OCI-LY7 (cell line): ENCODE results near the gene HRK. TPM values are rescaled to one million over a fixed set of nuclear protein-coding genes. Genes with fewer than 3 reads are reported as not detected.

ENCODE experiments used
- BruUV-seq: library from RNA; stranded (reverse); fragments of 400-500 nt; replicated peaks from 2 replicates; lab custom pipeline; 2021; lab: Mats Ljungman, UMichigan
- CTCF ChIA-PET: fragments of 300-600 bp; sonication (Branson Sonifier 250); formaldehyde crosslinking; loops from one replicate; lab custom pipeline; 2022; ENCODE audit warnings: antibody characterized with exemption; ENCODE audit not compliant: unreplicated experiment; lab: Charles Lee
- POLR2A ChIA-PET: fragments of 300-600 bp; sonication (Branson Sonifier 250); formaldehyde crosslinking; loops from one replicate; lab custom pipeline; 2022; ENCODE audit warnings: antibody characterized with exemption; lab: Charles Lee
- DNase-seq: peaks from one replicate; pipeline ENCODE4 v3.0.0-alpha.2; 2015; ENCODE audit warnings: low spot score
- H2AFZ ChIP-seq: fragments of 200-600 bp; sonication (generic), shearing (Covaris generic); 2 replicates; pipeline ENCODE4 v1.6.1; 2014; ENCODE audit warnings: mild to moderate bottlenecking, antibody characterized with exemption, low read length, moderate library complexity
- H3K27ac ChIP-seq: fragments of 200-600 bp; sonication (generic); 2 replicates; pipeline ENCODE4 v1.5.1; 2014; ENCODE audit warnings: mixed run types, low read depth, mild to moderate bottlenecking, moderate library complexity, low read length, inconsistent platforms; ENCODE audit not compliant: poor library complexity, severe bottlenecking
- H3K36me3 ChIP-seq: fragments of 200-600 bp; sonication (generic); 2 replicates; pipeline ENCODE4 v1.6.1; 2014; ENCODE audit warnings: mild to moderate bottlenecking, antibody characterized with exemption, low read length, moderate library complexity, mixed read lengths; ENCODE audit not compliant: insufficient read depth
- H3K4me1 ChIP-seq: fragments of 200-600 bp; sonication (generic); 2 replicates; pipeline ENCODE4 v1.5.1; 2014; ENCODE audit warnings: mild to moderate bottlenecking, low read length; ENCODE audit not compliant: insufficient read depth, poor library complexity, severe bottlenecking
- H3K4me2 ChIP-seq: fragments of 200-600 bp; sonication (generic); 2 replicates; pipeline ENCODE4 v1.6.1; 2014; ENCODE audit warnings: mild to moderate bottlenecking, low read length
- H3K4me3 ChIP-seq: fragments of 200-600 bp; sonication (generic); 2 replicates; pipeline ENCODE4 v1.5.1; 2014; ENCODE audit warnings: mild to moderate bottlenecking, low read depth, low read length; ENCODE audit not compliant: poor library complexity, severe bottlenecking
- H3K79me2 ChIP-seq: fragments of 200-600 bp; sonication (generic); 2 replicates; pipeline ENCODE4 v1.6.1; 2016; ENCODE audit warnings: low read depth, mild to moderate bottlenecking, low read length, moderate library complexity, mixed read lengths; ENCODE audit not compliant: insufficient read depth
- H3K9me2 ChIP-seq: fragments of 200-600 bp; sonication (generic); 2 replicates; pipeline ENCODE4 v1.6.1; 2016; ENCODE audit warnings: mild to moderate bottlenecking, low read length, mixed read lengths; ENCODE audit not compliant: insufficient read depth
- H3K9me3 ChIP-seq: fragments of 200-600 bp; sonication (generic); 2 replicates; pipeline ENCODE4 v1.6.1; 2014; ENCODE audit warnings: mild to moderate bottlenecking, mixed run types, low read length, mixed read lengths
- H4K20me1 ChIP-seq: fragments of 200-600 bp; sonication (generic); 2 replicates; pipeline ENCODE4 v1.6.1; 2014; ENCODE audit warnings: mild to moderate bottlenecking, antibody characterized with exemption, low read length, moderate library complexity, mixed read lengths; ENCODE audit not compliant: insufficient read depth
- CTCF ChIP-seq: fragments of 200-600 bp; sonication (generic); conservative IDR thresholded peaks from 2 replicates; pipeline ENCODE4 v1.5.1; 2014; ENCODE audit warnings: mild to moderate bottlenecking, antibody characterized with exemption, low read length, moderate library complexity, mixed read lengths
- EZH2phosphoT487 ChIP-seq: fragments of 200-600 bp; sonication (generic); IDR thresholded peaks from 2 replicates; pipeline ENCODE4 v1.6.1; 2018; ENCODE audit warnings: low read depth, borderline replicate concordance, mild to moderate bottlenecking, mixed run types, antibody characterized with exemption, low read length, moderate library complexity, mixed read lengths
- intact Hi-C: fragments of 100-400 bp; cut with micrococcal nuclease; formaldehyde crosslinking; loops from one replicate; pipeline ENCODE4 v1.10.0; 2022; ENCODE audit not compliant: unreplicated experiment
- total RNA-seq, 2 experiments: library from RNA; depleted of rRNA in 1 of 2; stranded (reverse); fragments of >200 nt in 1 of 2; shearing (Covaris generic) in 1 of 2; gene quantifications; 2 replicates each; pipeline ENCODE4 v1.2.3, GENCODE V29; 2014 to 2022

The HRK gene
- total RNA-seq, 2 experiments from 2014 or later, result 16.5 to 17.8 TPM

- no peaks in the 10 kb centered on the region for H4K20me1 ChIP-seq
- ChIA-PET POLR2A (interaction anchor here (0.5 to 2.3 kb wide), 6 partner anchors 9 to 169 kb away, joined by 3 to 12 read pairs (median 4); no protein-coding TSS in a partner anchor), CTCF (interaction anchor here (2.3 kb wide), 1 partner anchor 169 kb away, joined by 7 read pairs; no protein-coding TSS in a partner anchor)
- intact Hi-C loops, result loop anchor here (1.0 kb wide), 1 partner anchor 18 kb away; no protein-coding TSS in a partner anchor
- H3K4me1 ChIP-seq, result peaks cover 38% of the 10 kb centered on the region
- H2AFZ ChIP-seq, result peak overlapping the region; percentile 12
- H3K36me3 ChIP-seq, result peaks cover 27% of the 10 kb centered on the region
- no peaks in the 10 kb centered on the region for H3K9me3 ChIP-seq
- TF ChIP-seq EZH2phosphoT487 (no peak), CTCF (no peak)
- DNase-seq, result no peak
- BruUV-seq, result no TSS peak
- H3K4me2 ChIP-seq, result peak overlapping the region; percentile 93
- H3K27ac ChIP-seq, result no peak overlapping the region
- no peaks in the 10 kb centered on the region; the same call in 1 of the 2 replicates for H3K79me2 ChIP-seq
- H3K4me3 ChIP-seq, result peak overlapping the region; percentile 76
- H3K9me2 ChIP-seq, result no peaks in the 10 kb centered on the region
These were observed 2.4 kb downstream of the HRK start for GRCh38 chr12:116878567-116879508.

- POLR2A ChIA-PET, result no interaction called here
These were observed 4.9 kb downstream of the HRK start for GRCh38 chr12:116876151-116876869.

More at GRCh38 chr12:116876151-116876869, 4.9 kb downstream of the HRK start:
- peaks cover 33% of the 10 kb centered on the region for H3K4me1 ChIP-seq
- H3K9me3 ChIP-seq, result no peaks in the 10 kb centered on the region
- H3K4me3 ChIP-seq, result no peak overlapping the region
- BruUV-seq, result no TSS peak
- intact Hi-C loops, result no loop called here
- H3K27ac ChIP-seq, result no peak overlapping the region
- peaks cover 28% of the 10 kb centered on the region for H3K36me3 ChIP-seq
- H3K9me2 ChIP-seq, result no peaks in the 10 kb centered on the region
- CTCF ChIA-PET, result no interaction called here
- H4K20me1 ChIP-seq, result no peaks in the 10 kb centered on the region
- H3K79me2 ChIP-seq, result no peaks in the 10 kb centered on the region; the same call in 1 of the 2 replicates
- no peak overlapping the region for H2AFZ ChIP-seq
- no peak for TF ChIP-seq CTCF
- DNase-seq, result no peak
- H3K4me2 ChIP-seq, result no peak overlapping the region
